ENCODE data around the gene GATAD2A. TPM values are rescaled to one million over a fixed set of nuclear protein-coding genes. Genes with fewer than 3 reads are reported as not detected.

Gene GATAD2A
- total and polyA plus RNA-seq, 2 of the 8 experiments (the other 6 are each of a cell fraction or from before 2014, with no cell fraction given), result 38.4 to 205 TPM

- no peak for DNase-seq (ENCODE audit: low read depth in 1 of 2, low spot score in 2 of 2)
- no peak overlapping the region for H4K91ac ChIP-seq (replicated peaks; ENCODE audit: insufficient read length, low read length)
Observed at GRCh38 chr19:19533841-19534240, 128.4 kb downstream of the GATAD2A start.

More at GRCh38 chr19:19533841-19534240, 128.4 kb downstream of the GATAD2A start:
- Histone ChIP-seq H3K36me3 (ENCODE audit: control insufficient read depth in 2 of 4, insufficient read depth in 4 of 4, low read length in 3 of 4) (peaks cover 0 to 5% (median 0%) of the 10 kb centered on the region in 4 experiments; a peak in 3 of 8 replicates), H3K23me2 (ENCODE audit: low read depth, low read length) (peaks cover 6% of the 10 kb centered on the region; the same call in 1 of the 2 replicates), H3K4ac (replicated peaks; ENCODE audit: insufficient read length, low read depth, low read length) (no peak overlapping the region), H2AFZ (ENCODE audit: low read length) (no peak overlapping the region), H2BK12ac (ENCODE audit: low read depth, low read length) (no peak overlapping the region), H4K20me1 (replicated peaks in 1 of 2; ENCODE audit: control insufficient read depth in 1 of 2, insufficient read depth in 2 of 2, low read length in 2 of 2) (peaks cover 6 to 17% of the 10 kb centered on the region in 2 experiments), H4K5ac (ENCODE audit: insufficient read length, low read depth, low read length) (no peak overlapping the region), H3K4me2 (ENCODE audit: insufficient read depth in 1 of 2, low read depth in 2 of 2, low read length in 2 of 2) (no peak overlapping the region), H3K9me3 (ENCODE audit: insufficient read depth in 2 of 2, low read depth in 1 of 2, low read length in 1 of 2) (no peaks in the 10 kb centered on the region), H3K56ac (replicated peaks; ENCODE audit: insufficient read length, low read depth, low read length) (no peak overlapping the region), H3K4me1 (replicated peaks in 1 of 4; ENCODE audit: control insufficient read depth in 3 of 4, insufficient read depth in 4 of 4, low read length in 3 of 4) (peaks cover 0 to 8% (median 3%) of the 10 kb centered on the region in 4 experiments; a peak in 3 of 7 replicates), H3K27me3 (replicated peaks in 1 of 4; ENCODE audit: control insufficient read depth in 3 of 4, extremely low read depth in 1 of 4, insufficient read depth in 3 of 4, low read length in 3 of 4) (peaks cover 2 to 9% (median 6%) of the 10 kb centered on the region in 4 experiments; a peak in 6 of 7 replicates), H3K79me2 (ENCODE audit: control insufficient read depth in 1 of 2, insufficient read depth in 2 of 2, low read length in 2 of 2) (no peaks in the 10 kb centered on the region), H3K14ac (ENCODE audit: insufficient read length) (no peak overlapping the region), H2BK15ac (ENCODE audit: low read length) (no peak overlapping the region), H4K8ac (ENCODE audit: extremely low read depth, insufficient read depth, low read length) (no peak overlapping the region), H3K23ac (ENCODE audit: insufficient read length) (no peak overlapping the region), H3K4me3 (ENCODE audit: extremely low read depth in 1 of 4, insufficient read depth in 2 of 4, low read depth in 3 of 4, low read length in 4 of 4) (no peak overlapping the region), H2BK120ac (replicated peaks; ENCODE audit: low read depth, low read length) (no peak overlapping the region), H2BK20ac (ENCODE audit: low read length) (no peak overlapping the region), H3K27ac (ENCODE audit: low read depth, low read length) (no peak overlapping the region), H3K79me1 (ENCODE audit: low read depth, low read length) (no peaks in the 10 kb centered on the region), H2AK5ac (ENCODE audit: low read depth, low read length) (no peak overlapping the region), H3K18ac (ENCODE audit: extremely low read depth, low read length) (no peak overlapping the region), H2BK5ac (ENCODE audit: low read depth, low read length) (no peak overlapping the region), H3K9ac (replicated peaks in 1 of 4; ENCODE audit: extremely low read depth in 1 of 4, low read depth in 3 of 4, low read length in 3 of 4) (no peak overlapping the region)
- TF ChIP-seq SIRT6 (IDR thresholded peaks at IDR 0.05; ENCODE audit: low read length) (no peak), NRF1 (IDR thresholded peaks at IDR 0.05; ENCODE audit: low read depth, low read length) (no peak), NANOG (IDR thresholded peaks at IDR 0.05; ENCODE audit: insufficient read depth, low read depth, low read length, poor library complexity, severe bottlenecking) (no peak), TAF1 (IDR thresholded peaks at IDR 0.05; ENCODE audit: low read depth, low read length) (no peak), ATF3 (IDR thresholded peaks at IDR 0.05; ENCODE audit: insufficient read depth, low read depth, low read length) (no peak), FOSL1 (IDR thresholded peaks at IDR 0.05; ENCODE audit: insufficient read depth, low read depth, low read length) (no peak), ZNF274 (IDR thresholded peaks at IDR 0.05; ENCODE audit: borderline replicate concordance, extremely low read depth, low read length) (no peak), PHF8 (conservative IDR thresholded peaks at IDR 0.05; ENCODE audit: low read depth, low read length) (no peak), CEBPB (IDR thresholded peaks at IDR 0.05; ENCODE audit: low read depth, low read length) (no peak), SP2 (IDR thresholded peaks at IDR 0.05; ENCODE audit: low read length) (no peak), MAFK (IDR thresholded peaks at IDR 0.05; ENCODE audit: low read depth, low read length) (no peak)
- TF ChIP-seq, protein P1, sequence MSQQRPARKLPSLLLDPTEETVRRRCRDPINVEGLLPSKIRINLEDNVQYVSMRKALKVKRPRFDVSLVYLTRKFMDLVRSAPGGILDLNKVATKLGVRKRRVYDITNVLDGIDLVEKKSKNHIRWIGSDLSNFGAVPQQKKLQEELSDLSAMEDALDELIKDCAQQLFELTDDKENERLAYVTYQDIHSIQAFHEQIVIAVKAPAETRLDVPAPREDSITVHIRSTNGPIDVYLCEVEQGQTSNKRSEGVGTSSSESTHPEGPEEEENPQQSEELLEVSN (IDR thresholded peaks at IDR 0.05), result no peak
- FAIRE-seq, result no peak
- ChIA-PET CTCF (ENCODE audit: partially characterized antibody) (interaction anchor here (1.9 to 8.2 kb wide), 4 partner anchors 19 to 106 kb away, joined by 4 to 104 read pairs (median 16); no protein-coding TSS in a partner anchor), POLR2A (ENCODE audit: partially characterized antibody) (interaction anchor here (0.8 to 2.6 kb wide), 4 partner anchors 14 to 44 kb away, joined by 3 to 10 read pairs (median 6); partner anchors contain the start of genes NDUFA13 and TSSK6)
- 89% methylated on average over 6 of the region's 6 CpGs; no CpG with 5 or more reads in 1 of the 2 experiments for WGBS, 2 experiments (ENCODE audit: extremely low coverage in 1 of 2, insufficient coverage in 1 of 2, insufficient read length in 1 of 2, insufficient replicate concordance in 2 of 2, low coverage in 1 of 2, low lambda C conversion rate in 2 of 2, missing lambda C conversion rate in 1 of 2)

Measured in H1 (cell line).